Measurements from ENCODE around the gene ADGRD1.

- TF ChIP-seq, protein P1, sequence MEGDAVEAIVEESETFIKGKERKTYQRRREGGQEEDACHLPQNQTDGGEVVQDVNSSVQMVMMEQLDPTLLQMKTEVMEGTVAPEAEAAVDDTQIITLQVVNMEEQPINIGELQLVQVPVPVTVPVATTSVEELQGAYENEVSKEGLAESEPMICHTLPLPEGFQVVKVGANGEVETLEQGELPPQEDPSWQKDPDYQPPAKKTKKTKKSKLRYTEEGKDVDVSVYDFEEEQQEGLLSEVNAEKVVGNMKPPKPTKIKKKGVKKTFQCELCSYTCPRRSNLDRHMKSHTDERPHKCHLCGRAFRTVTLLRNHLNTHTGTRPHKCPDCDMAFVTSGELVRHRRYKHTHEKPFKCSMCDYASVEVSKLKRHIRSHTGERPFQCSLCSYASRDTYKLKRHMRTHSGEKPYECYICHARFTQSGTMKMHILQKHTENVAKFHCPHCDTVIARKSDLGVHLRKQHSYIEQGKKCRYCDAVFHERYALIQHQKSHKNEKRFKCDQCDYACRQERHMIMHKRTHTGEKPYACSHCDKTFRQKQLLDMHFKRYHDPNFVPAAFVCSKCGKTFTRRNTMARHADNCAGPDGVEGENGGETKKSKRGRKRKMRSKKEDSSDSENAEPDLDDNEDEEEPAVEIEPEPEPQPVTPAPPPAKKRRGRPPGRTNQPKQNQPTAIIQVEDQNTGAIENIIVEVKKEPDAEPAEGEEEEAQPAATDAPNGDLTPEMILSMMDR (IDR thresholded peaks at IDR 0.05; ENCODE audit: borderline replicate concordance, extremely low read depth, low read length, poor library complexity, severe bottlenecking) = no peak
- no peak for TF ChIP-seq EZH2 (IDR thresholded peaks at IDR 0.05; ENCODE audit: borderline replicate concordance, low read depth, low read length, severe bottlenecking)
These were observed 35.7 kb downstream of the ADGRD1 start for GRCh38 chr12:130989391-130989790.

Measured in DND-41 (cell line).